ENCODE data around the gene CTRL.
"Not testable (repeated sequence)": the region's sequence is repeated elsewhere in the genome, so short reads cannot be mapped to it uniquely, and the experiment has no call there.

DNA sequence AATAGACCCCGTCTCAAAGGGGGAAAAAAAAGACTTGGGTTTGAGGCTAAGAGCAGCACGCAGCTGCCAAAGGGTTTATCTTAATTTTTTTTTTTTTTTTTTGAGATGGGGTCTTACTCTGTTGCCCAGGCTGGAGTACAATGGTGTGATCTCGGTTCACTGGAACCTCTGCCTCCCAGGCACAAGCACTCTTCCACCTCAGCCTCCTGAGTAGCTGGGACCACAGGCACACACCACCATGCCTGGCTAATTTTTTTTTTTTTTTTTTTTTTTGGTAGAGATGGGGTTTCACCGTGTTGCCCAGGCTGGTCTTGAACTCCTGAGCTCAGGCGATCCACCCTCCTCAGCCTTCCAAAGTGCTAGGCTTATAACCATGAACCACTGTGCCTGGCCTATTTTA is 6.1 kb upstream of the CTRL start:
- TF ChIP-seq, protein P1, sequence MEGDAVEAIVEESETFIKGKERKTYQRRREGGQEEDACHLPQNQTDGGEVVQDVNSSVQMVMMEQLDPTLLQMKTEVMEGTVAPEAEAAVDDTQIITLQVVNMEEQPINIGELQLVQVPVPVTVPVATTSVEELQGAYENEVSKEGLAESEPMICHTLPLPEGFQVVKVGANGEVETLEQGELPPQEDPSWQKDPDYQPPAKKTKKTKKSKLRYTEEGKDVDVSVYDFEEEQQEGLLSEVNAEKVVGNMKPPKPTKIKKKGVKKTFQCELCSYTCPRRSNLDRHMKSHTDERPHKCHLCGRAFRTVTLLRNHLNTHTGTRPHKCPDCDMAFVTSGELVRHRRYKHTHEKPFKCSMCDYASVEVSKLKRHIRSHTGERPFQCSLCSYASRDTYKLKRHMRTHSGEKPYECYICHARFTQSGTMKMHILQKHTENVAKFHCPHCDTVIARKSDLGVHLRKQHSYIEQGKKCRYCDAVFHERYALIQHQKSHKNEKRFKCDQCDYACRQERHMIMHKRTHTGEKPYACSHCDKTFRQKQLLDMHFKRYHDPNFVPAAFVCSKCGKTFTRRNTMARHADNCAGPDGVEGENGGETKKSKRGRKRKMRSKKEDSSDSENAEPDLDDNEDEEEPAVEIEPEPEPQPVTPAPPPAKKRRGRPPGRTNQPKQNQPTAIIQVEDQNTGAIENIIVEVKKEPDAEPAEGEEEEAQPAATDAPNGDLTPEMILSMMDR (IDR thresholded peaks at IDR 0.05) = not testable (repeated sequence)
- not testable (repeated sequence) for TF ChIP-seq POLR2A, POLR2AphosphoS5 (IDR thresholded peaks at IDR 0.05)

Measured in prostate gland (tissue), 2 donors.